Colonic mucosa (tissue), 4 donors: ENCODE measurements around the gene WDR47. TPM values are rescaled to one million over a fixed set of nuclear protein-coding genes. Genes with fewer than 3 reads are reported as not detected.

ENCODE experiments used
- DNase-seq: peaks from one replicate; pipeline ENCODE4 v3.0.0-alpha.2; 2020
- H3K27ac ChIP-seq: fragments of 200-600 bp; one replicate; pipeline ENCODE4 v1.8.0; 2021
- H3K27me3 ChIP-seq: fragments of 200-600 bp; one replicate; pipeline ENCODE4 v1.8.0; 2021
- H3K36me3 ChIP-seq: fragments of 200-600 bp; one replicate; pipeline ENCODE4 v1.8.0; 2021
- H3K4me1 ChIP-seq: fragments of 200-600 bp; one replicate; pipeline ENCODE4 v1.8.0; 2021; ENCODE audit warnings: mild to moderate bottlenecking
- H3K4me3 ChIP-seq: fragments of 200-600 bp; one replicate; pipeline ENCODE4 v1.8.0; 2021
- H3K9ac ChIP-seq, 2 donors: one replicate each; pipeline ENCODE4 v1.7.0; 2013; ENCODE audit warnings: control low read depth in 2 of 2, low read depth in 2 of 2, low read length in 2 of 2
- H3K9me3 ChIP-seq: fragments of 200-600 bp; one replicate; pipeline ENCODE4 v1.8.0; 2021
- intact Hi-C: fragments of 100-400 bp; cut with DNase I; formaldehyde crosslinking; loops from one replicate; pipeline ENCODE4 v1.14.1; 2022
- total RNA-seq, 2 donors: library from RNA; stranded (reverse); fragmentation: NEBNext Ultra II Directional in 1 of 2; extraction: Animal tissue kit (Norgen Biotek cat#: 25700) in 1 of 2; gene quantifications; one replicate each; pipeline ENCODE4 v1.2.1, GENCODE V29; 2021
- TF ChIP-seq, protein P1 (sequence below): fragments of 200-600 bp; IDR thresholded peaks from one replicate; pipeline ENCODE4 v1.8.0; 2022; ENCODE audit warnings: antibody characterized with exemption, mild to moderate bottlenecking
- donor health status: healthy.
- donor health status: DM: no; HTN: no; CAD: no.
- donor health status: DM: no; HTN: no; CAD: no.

WDR47 gene
- total RNA-seq, 2 donors from 2014 or later = 5.2 to 7.7 TPM

DNA sequence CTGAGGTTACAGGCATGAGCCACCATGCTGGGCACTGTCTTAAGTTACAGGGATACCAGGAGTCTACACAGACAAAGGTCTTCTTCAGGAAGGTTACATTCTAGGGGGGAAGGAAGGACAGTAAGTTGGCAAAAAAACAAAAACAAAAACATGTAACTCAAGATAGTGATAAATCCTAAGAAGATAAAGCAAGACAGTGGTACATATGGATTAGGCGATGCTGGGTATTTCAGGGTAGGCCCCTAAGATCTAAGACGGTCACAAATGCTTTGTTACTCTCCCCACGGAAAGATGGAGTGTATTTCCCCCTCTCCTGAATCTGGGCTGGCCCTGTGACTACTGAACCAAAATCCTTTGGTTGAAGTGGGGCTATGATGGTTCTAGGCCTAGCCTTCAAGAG lies 86.8 kb downstream of the WDR47 start:
- TF ChIP-seq, protein P1, sequence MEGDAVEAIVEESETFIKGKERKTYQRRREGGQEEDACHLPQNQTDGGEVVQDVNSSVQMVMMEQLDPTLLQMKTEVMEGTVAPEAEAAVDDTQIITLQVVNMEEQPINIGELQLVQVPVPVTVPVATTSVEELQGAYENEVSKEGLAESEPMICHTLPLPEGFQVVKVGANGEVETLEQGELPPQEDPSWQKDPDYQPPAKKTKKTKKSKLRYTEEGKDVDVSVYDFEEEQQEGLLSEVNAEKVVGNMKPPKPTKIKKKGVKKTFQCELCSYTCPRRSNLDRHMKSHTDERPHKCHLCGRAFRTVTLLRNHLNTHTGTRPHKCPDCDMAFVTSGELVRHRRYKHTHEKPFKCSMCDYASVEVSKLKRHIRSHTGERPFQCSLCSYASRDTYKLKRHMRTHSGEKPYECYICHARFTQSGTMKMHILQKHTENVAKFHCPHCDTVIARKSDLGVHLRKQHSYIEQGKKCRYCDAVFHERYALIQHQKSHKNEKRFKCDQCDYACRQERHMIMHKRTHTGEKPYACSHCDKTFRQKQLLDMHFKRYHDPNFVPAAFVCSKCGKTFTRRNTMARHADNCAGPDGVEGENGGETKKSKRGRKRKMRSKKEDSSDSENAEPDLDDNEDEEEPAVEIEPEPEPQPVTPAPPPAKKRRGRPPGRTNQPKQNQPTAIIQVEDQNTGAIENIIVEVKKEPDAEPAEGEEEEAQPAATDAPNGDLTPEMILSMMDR = no peak
- Histone ChIP-seq H3K9ac (no peak overlapping the region), H3K4me1 (no peaks in the 10 kb centered on the region), H3K27ac (no peak overlapping the region), H3K36me3 (no peaks in the 10 kb centered on the region), H3K27me3 (no peaks in the 10 kb centered on the region), H3K4me3 (no peak overlapping the region), H3K9me3 (no peaks in the 10 kb centered on the region)
- intact Hi-C loops = no loop called here
- DNase-seq = no peak

DNA sequence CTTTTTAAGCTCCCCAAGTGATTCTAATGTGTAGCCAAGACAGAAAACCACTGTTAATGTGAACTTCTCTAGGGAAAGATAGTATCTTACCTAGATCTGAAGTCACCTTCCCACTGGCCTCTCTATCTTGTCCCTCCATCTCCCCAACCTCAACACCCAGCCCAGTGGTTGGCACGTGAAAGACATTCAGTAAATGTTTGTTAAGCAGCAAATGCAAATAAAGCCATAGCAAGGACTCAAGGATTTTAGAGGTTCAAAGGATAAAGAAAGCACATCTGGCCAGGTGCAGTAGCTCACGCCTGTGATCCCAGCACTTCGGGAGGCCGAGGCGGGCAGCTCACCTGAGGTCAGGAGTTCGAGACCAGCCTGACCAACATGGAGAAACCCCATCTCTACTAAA lies 88.5 kb downstream of the WDR47 start:
- no peak overlapping the region for H3K27ac ChIP-seq
- no peak overlapping the region for H3K9ac ChIP-seq
- no peaks in the 10 kb centered on the region for H3K9me3 ChIP-seq
- TF ChIP-seq, protein P1 = no peak
- no peaks in the 10 kb centered on the region for H3K27me3 ChIP-seq
- H3K4me1 ChIP-seq = no peaks in the 10 kb centered on the region
- no peak overlapping the region for H3K4me3 ChIP-seq
- DNase-seq = no peak
- intact Hi-C loops = no loop called here
- no peaks in the 10 kb centered on the region for H3K36me3 ChIP-seq

GRCh38 chr1:108951242-108951641 lies 90.7 kb downstream of the WDR47 start:
- no peaks in the 10 kb centered on the region for H3K27me3 ChIP-seq
- H3K4me1 ChIP-seq = no peaks in the 10 kb centered on the region
- H3K4me3 ChIP-seq = no peak overlapping the region
- intact Hi-C loops = no loop called here
- no peaks in the 10 kb centered on the region for H3K36me3 ChIP-seq
- TF ChIP-seq, protein P1 = no peak
- no peaks in the 10 kb centered on the region for H3K9me3 ChIP-seq
- no peak overlapping the region for H3K27ac ChIP-seq
- H3K9ac ChIP-seq = no peak overlapping the region
- no peak for DNase-seq

GRCh38 chr1:108949044-108949443 lies 92.9 kb downstream of the WDR47 start:
- H3K4me1 ChIP-seq = no peaks in the 10 kb centered on the region
- H3K9ac ChIP-seq = no peak overlapping the region
- H3K27ac ChIP-seq = no peak overlapping the region
- no peaks in the 10 kb centered on the region for H3K9me3 ChIP-seq
- H3K4me3 ChIP-seq = no peak overlapping the region
- DNase-seq = no peak
- intact Hi-C loops = no loop called here
- no peaks in the 10 kb centered on the region for H3K36me3 ChIP-seq
- TF ChIP-seq, protein P1 = no peak
- no peaks in the 10 kb centered on the region for H3K27me3 ChIP-seq

DNA sequence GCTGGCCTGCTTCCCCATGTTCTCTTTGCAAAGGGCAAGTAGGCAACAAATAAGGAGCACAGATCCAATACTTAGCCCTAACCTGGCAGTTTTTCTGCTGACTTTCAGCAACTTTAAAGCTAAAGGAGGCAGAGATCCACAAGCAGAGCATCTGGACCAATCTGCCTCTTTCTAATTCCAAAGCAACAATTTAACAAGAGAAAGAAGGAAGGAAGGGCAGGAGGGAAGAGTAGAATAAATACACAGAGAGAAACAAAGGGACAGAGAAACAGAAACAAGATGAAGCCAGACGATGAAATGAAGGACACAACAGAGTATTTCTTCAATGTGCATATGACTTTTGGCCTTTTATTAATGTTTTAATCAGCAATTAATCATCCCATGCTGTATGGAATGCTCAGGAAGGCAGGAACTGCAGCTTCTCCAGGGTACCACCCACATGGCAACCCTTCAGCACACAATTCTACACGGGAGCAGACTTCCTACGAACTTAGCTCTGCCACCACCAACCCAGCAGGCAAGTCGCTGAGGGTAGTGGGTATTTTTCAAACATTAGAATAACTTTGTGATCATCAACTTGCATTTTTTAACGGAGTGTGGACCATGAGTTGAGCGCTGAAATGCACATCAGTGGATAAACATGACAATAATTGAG lies 93.9 kb downstream of the WDR47 start:
- peaks cover 3% of the 10 kb centered on the region for H3K36me3 ChIP-seq
- TF ChIP-seq, protein P1 = no peak
- no peak overlapping the region for H3K4me3 ChIP-seq
- H3K27me3 ChIP-seq = no peaks in the 10 kb centered on the region
- H3K27ac ChIP-seq = no peak overlapping the region
- H3K9ac ChIP-seq = no peak overlapping the region
- no peaks in the 10 kb centered on the region for H3K9me3 ChIP-seq
- no peak for DNase-seq
- intact Hi-C loops = no loop called here
- no peaks in the 10 kb centered on the region for H3K4me1 ChIP-seq
